H9 (cell line): Measurements from ENCODE around the gene APLF. TPM values are rescaled to one million over a fixed set of nuclear protein-coding genes. Genes with fewer than 3 reads are reported as not detected.

ENCODE experiments used
- DNase-seq: peaks from one replicate; pipeline ENCODE4 v3.0.0-alpha.2; 2017
- H2AFZ ChIP-seq: one replicate; pipeline ENCODE4 v1.6.1; 2013; ENCODE audit warnings: mild to moderate bottlenecking, low read length, control low read depth, moderate library complexity
- H2AK5ac ChIP-seq: 2 replicates; pipeline ENCODE4 v1.6.1; 2013; ENCODE audit warnings: low read length, control low read depth, mixed read lengths; ENCODE audit not compliant: insufficient read length
- H2BK120ac ChIP-seq: one replicate; pipeline ENCODE4 v1.6.1; 2013; ENCODE audit warnings: low read depth, mild to moderate bottlenecking, low read length, control low read depth, inconsistent platforms; ENCODE audit not compliant: poor library complexity, severe bottlenecking
- H2BK12ac ChIP-seq: 2 replicates; pipeline ENCODE4 v1.6.1; 2013; ENCODE audit warnings: low read length, control low read depth, mixed read lengths, low read depth; ENCODE audit not compliant: insufficient read length
- H2BK15ac ChIP-seq: 2 replicates; pipeline ENCODE4 v1.6.1; 2013; ENCODE audit warnings: low read depth, low read length, control low read depth
- H2BK20ac ChIP-seq: one replicate; pipeline ENCODE4 v1.6.1; 2013; ENCODE audit warnings: low read depth, mild to moderate bottlenecking, low read length, control low read depth, inconsistent platforms; ENCODE audit not compliant: poor library complexity, severe bottlenecking
- H2BK5ac ChIP-seq: 2 replicates; pipeline ENCODE4 v1.6.1; 2013; ENCODE audit warnings: low read length, control low read depth, mixed read lengths; ENCODE audit not compliant: insufficient read length
- H3K14ac ChIP-seq: 2 replicates; pipeline ENCODE4 v1.6.1; 2013; ENCODE audit warnings: low read length, control low read depth; ENCODE audit not compliant: insufficient read depth
- H3K18ac ChIP-seq: 2 replicates; pipeline ENCODE4 v1.6.1; 2013; ENCODE audit warnings: low read depth, mild to moderate bottlenecking, mixed read lengths, low read length, control low read depth; ENCODE audit not compliant: insufficient read length
- H3K23ac ChIP-seq: 2 replicates; pipeline ENCODE4 v1.6.1; 2013; ENCODE audit warnings: low read length, control low read depth, mixed read lengths, low read depth; ENCODE audit not compliant: insufficient read length
- H3K23me2 ChIP-seq: 2 replicates; pipeline ENCODE4 v1.6.1; 2013; ENCODE audit warnings: low read depth, mild to moderate bottlenecking, mixed read lengths, low read length, control low read depth; ENCODE audit not compliant: insufficient read length, poor library complexity, severe bottlenecking
- H3K27ac ChIP-seq: 2 replicates; pipeline ENCODE4 v1.5.1; 2013; ENCODE audit warnings: low read length, control low read depth, mixed read lengths, low read depth; ENCODE audit not compliant: insufficient read length
- H3K27me3 ChIP-seq: 2 replicates; pipeline ENCODE4 v1.6.1; 2013; ENCODE audit warnings: low read length, control low read depth, inconsistent platforms; ENCODE audit not compliant: insufficient read depth
- H3K4ac ChIP-seq: 2 replicates; pipeline ENCODE4 v1.6.1; 2013; ENCODE audit warnings: low read depth, mild to moderate bottlenecking, control low read depth, inconsistent platforms, low read length, moderate library complexity
- H3K4me1 ChIP-seq: 2 replicates; pipeline ENCODE4 v1.6.1; 2013; ENCODE audit warnings: low read length, control low read depth, inconsistent platforms; ENCODE audit not compliant: insufficient read depth
- H3K4me2 ChIP-seq: 2 replicates; pipeline ENCODE4 v1.6.1; 2013; ENCODE audit warnings: low read length, control low read depth, mixed read lengths; ENCODE audit not compliant: insufficient read length, insufficient read depth
- H3K56ac ChIP-seq: 2 replicates; pipeline ENCODE4 v1.6.1; 2013; ENCODE audit warnings: low read depth, mild to moderate bottlenecking, mixed read lengths, low read length, control low read depth; ENCODE audit not compliant: insufficient read length
- H3K79me1 ChIP-seq: 2 replicates; pipeline ENCODE4 v1.6.1; 2013; ENCODE audit warnings: low read depth, mild to moderate bottlenecking, moderate library complexity, low read length, control low read depth, inconsistent platforms; ENCODE audit not compliant: insufficient read depth, poor library complexity, severe bottlenecking
- H3K79me2 ChIP-seq: 2 replicates; pipeline ENCODE4 v1.6.1; 2013; ENCODE audit warnings: low read length, control low read depth, inconsistent platforms; ENCODE audit not compliant: insufficient read depth
- H3K9ac ChIP-seq: 2 replicates; pipeline ENCODE4 v1.6.1; 2013; ENCODE audit warnings: low read length, control low read depth, mixed read lengths; ENCODE audit not compliant: insufficient read length; ENCODE audit errors: extremely low read depth
- H3K9me3 ChIP-seq: one replicate; pipeline ENCODE4 v1.6.1; 2013; ENCODE audit warnings: low read depth, low read length, inconsistent platforms; ENCODE audit not compliant: control insufficient read depth
- H3T11ph ChIP-seq: one replicate; pipeline ENCODE4 v1.6.1; 2013; ENCODE audit warnings: mild to moderate bottlenecking, low read length, control low read depth, inconsistent platforms
- H4K20me1 ChIP-seq: one replicate; pipeline ENCODE4 v1.6.1; 2013; ENCODE audit not compliant: control insufficient read depth, insufficient read length, insufficient read depth
- H4K5ac ChIP-seq: 2 replicates; pipeline ENCODE4 v1.6.1; 2013; ENCODE audit warnings: low read depth, mild to moderate bottlenecking, mixed read lengths, low read length, control low read depth; ENCODE audit not compliant: insufficient read length
- H4K8ac ChIP-seq: replicated peaks from 2 replicates; pipeline ENCODE4 v1.6.1; 2013; ENCODE audit warnings: low read length, control low read depth, mixed read lengths, low read depth; ENCODE audit not compliant: insufficient read length
- H4K91ac ChIP-seq: 2 replicates; pipeline ENCODE4 v1.6.1; 2013; ENCODE audit warnings: low read depth, mild to moderate bottlenecking, moderate library complexity, mixed read lengths, low read length, control low read depth; ENCODE audit not compliant: insufficient read length
- H3K27ac Mint-ChIP-seq, 3 experiments: 2 replicates in 2 of 3; 3 replicates in 1 of 3; pipeline ENCODE4 v1.8.0; 2020 to 2021; ENCODE audit warnings: mixed read lengths in 3 of 3, mild to moderate bottlenecking in 1 of 3, moderate library complexity in 1 of 3
- H3K27me3 Mint-ChIP-seq: 2 replicates; pipeline ENCODE4 v1.8.0; 2021; ENCODE audit warnings: low read depth, mild to moderate bottlenecking, moderate library complexity, mixed read lengths
- H3K36me3 Mint-ChIP-seq, 3 experiments: 2 replicates in 2 of 3; 3 replicates in 1 of 3; pipeline ENCODE4 v1.8.0; 2020 to 2021; ENCODE audit warnings: low read depth in 3 of 3, mixed read lengths in 3 of 3; ENCODE audit not compliant: insufficient read depth in 1 of 3
- H3K4me1 Mint-ChIP-seq, 2 experiments: 2 replicates each; pipeline ENCODE4 v1.8.0; 2020; ENCODE audit warnings: mixed read lengths in 2 of 2
- H3K4me3 Mint-ChIP-seq, 2 experiments: 2 replicates in 1 of 2; 3 replicates in 1 of 2; pipeline ENCODE4 v1.8.0; 2020 to 2021; ENCODE audit warnings: mild to moderate bottlenecking in 2 of 2, mixed read lengths in 2 of 2, moderate library complexity in 1 of 2
- H3K9me3 Mint-ChIP-seq, 2 experiments: 2 replicates in 1 of 2; 3 replicates in 1 of 2; pipeline ENCODE4 v1.8.0; 2020; ENCODE audit warnings: mild to moderate bottlenecking in 2 of 2, mixed read lengths in 2 of 2, moderate library complexity in 1 of 2
- WGBS: extraction: QIAGEN DNeasy Blood & Tissue Kit; methylation state at CpG from one replicate; pipeline ENCODE4 v1.1.7; 2013; ENCODE audit warnings: missing lambda C conversion rate, low lambda C conversion rate, mixed read lengths; ENCODE audit not compliant: insufficient read length; ENCODE audit errors: extremely low coverage; 5-methylcytosine and 5-hydroxymethylcytosine counted together
- total RNA-seq: library from RNA; stranded (reverse); gene quantifications from 2 replicates; pipeline ENCODE4 v1.2.1, GENCODE V29; 2021
- TF ChIP-seq, protein P1 (sequence below): fragments of 200-600 bp; sonication (generic); conservative IDR thresholded peaks from 3 replicates; pipeline ENCODE4 v1.8.0; 2021; ENCODE audit warnings: antibody characterized with exemption, mild to moderate bottlenecking

APLF gene
- total RNA-seq, 1 experiment from 2014 or later, result 3.7 TPM

DNA sequence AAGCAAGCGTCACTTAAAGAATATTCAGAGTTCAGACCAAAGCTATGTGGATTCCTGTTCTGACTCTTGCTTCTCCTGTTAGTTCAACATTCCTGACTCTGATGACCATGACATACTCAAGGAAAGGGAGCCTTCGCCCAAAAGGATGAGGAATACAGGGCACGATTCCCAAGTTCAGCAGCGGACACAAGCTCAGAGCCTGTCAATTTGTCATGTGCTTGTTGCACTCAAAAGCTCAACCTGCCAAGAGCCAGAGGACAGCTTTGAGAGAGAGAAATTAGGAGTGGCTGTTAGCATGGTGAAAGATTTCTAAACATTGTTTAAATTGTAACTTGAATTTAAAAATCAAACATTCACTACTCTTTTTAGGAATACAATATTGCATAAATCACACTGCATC is 33.3 kb downstream of the APLF start:
- no peak overlapping the region for H3K9ac ChIP-seq
- H2BK20ac ChIP-seq, result no peak overlapping the region
- no peak overlapping the region for H3K18ac ChIP-seq
- no peak overlapping the region for H3K4ac ChIP-seq
- no peak overlapping the region for H2AFZ ChIP-seq
- Mint-ChIP-seq H3K27ac (no peak overlapping the region), H3K27me3 (peaks cover 1% of the 10 kb centered on the region), H3K4me1 (peaks cover 3 to 4% of the 10 kb centered on the region in 2 experiments), H3K36me3 (peaks cover 8 to 13% (median 12%) of the 10 kb centered on the region in 3 experiments), H3K9me3 (peaks cover 15 to 16% of the 10 kb centered on the region in 2 experiments), H3K4me3 (no peak overlapping the region)
- H4K8ac ChIP-seq, result no peak overlapping the region
- H3K4me2 ChIP-seq, result no peak overlapping the region
- H2AK5ac ChIP-seq, result no peak overlapping the region
- H4K20me1 ChIP-seq, result no peaks in the 10 kb centered on the region
- H3K4me1 ChIP-seq, result no peaks in the 10 kb centered on the region; the same call in 1 of the 2 replicates
- no peaks in the 10 kb centered on the region for H3K79me2 ChIP-seq
- no peak overlapping the region for H3T11ph ChIP-seq
- no peak overlapping the region for H3K27ac ChIP-seq
- H2BK15ac ChIP-seq, result no peak overlapping the region
- no peaks in the 10 kb centered on the region for H3K27me3 ChIP-seq
- no peak overlapping the region for H2BK120ac ChIP-seq
- peaks cover 12% of the 10 kb centered on the region for H3K9me3 ChIP-seq
- H3K14ac ChIP-seq, result no peak overlapping the region
- no peak overlapping the region for H3K23ac ChIP-seq
- H3K79me1 ChIP-seq, result no peaks in the 10 kb centered on the region
- no peaks in the 10 kb centered on the region for H3K23me2 ChIP-seq
- no peak overlapping the region for H3K56ac ChIP-seq
- no peak overlapping the region for H4K5ac ChIP-seq
- H2BK12ac ChIP-seq, result no peak overlapping the region
- DNase-seq, result no peak
- H4K91ac ChIP-seq, result no peak overlapping the region
- TF ChIP-seq, protein P1, sequence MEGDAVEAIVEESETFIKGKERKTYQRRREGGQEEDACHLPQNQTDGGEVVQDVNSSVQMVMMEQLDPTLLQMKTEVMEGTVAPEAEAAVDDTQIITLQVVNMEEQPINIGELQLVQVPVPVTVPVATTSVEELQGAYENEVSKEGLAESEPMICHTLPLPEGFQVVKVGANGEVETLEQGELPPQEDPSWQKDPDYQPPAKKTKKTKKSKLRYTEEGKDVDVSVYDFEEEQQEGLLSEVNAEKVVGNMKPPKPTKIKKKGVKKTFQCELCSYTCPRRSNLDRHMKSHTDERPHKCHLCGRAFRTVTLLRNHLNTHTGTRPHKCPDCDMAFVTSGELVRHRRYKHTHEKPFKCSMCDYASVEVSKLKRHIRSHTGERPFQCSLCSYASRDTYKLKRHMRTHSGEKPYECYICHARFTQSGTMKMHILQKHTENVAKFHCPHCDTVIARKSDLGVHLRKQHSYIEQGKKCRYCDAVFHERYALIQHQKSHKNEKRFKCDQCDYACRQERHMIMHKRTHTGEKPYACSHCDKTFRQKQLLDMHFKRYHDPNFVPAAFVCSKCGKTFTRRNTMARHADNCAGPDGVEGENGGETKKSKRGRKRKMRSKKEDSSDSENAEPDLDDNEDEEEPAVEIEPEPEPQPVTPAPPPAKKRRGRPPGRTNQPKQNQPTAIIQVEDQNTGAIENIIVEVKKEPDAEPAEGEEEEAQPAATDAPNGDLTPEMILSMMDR, result no peak
- H2BK5ac ChIP-seq, result no peak overlapping the region
- no CpG with 5 or more reads among the region's 4 CpGs for WGBS
